HG03108 (cell line): ENCODE data around the gene LANCL3.

Experiments used
- ATAC-seq: cut with Tn5 transposase; IDR thresholded peaks from one replicate; pipeline ENCODE4 v1.9.1; 2021; ENCODE audit warnings: moderate library complexity; ENCODE audit not compliant: unreplicated experiment

The LANCL3 gene

DNA sequence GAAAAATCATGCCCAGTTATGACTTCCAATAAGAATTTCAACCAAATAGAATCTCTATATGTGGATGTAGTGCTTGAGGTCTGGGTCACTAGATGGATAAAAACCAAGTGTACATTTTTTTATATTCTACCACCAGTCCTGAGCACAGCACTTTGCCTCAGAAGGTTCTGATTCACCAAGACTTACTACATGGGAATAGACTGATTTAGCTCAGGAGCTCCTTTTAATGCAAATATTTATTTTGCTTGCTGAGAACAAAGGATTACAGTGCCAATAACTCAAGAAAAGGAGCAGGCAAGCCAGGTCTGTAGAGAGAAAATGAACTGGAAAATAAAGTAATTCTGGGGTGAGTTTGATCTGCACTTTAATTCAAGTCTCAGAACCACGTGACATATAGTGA lies 107.8 kb downstream of the LANCL3 start:
- no peak for ATAC-seq

DNA sequence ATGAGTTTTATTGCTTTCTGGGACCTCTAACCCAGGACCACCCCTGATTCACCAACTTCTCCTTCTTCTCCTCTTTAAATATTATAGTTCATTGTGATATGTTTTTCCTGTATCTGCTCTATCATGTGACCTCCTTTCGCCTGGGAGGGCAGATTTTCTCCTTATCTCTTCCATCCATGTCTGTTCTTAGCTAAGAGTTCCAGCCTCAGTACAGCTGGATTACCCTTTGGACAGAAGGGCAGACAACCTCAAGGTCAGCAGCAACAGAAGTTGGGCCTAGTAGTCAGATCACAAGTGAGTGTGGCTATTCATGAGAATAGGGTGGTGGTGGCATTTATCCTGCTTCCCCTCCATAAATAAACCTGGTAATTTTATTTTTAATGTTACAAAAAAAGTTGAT lies 108.4 kb downstream of the LANCL3 start:
- no peak for ATAC-seq

DNA sequence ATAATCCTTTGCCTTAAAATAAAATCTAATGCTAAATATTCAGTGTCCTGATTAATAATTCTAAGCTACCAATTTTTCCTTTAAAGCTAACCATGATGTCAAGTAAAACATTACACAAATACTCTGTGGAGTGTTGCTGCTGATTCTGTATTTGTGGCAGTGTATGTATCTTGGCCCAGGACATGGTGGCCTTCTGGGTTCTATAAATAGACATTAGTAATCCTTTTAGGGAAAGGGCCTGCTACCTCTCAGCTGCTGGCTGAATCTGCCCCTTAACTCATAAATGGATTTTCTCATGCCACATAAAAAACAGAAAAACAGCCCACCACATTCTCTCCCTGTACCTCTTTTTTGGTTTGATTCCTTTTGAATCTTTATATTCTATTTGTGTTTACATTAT lies 113.0 kb downstream of the LANCL3 start:
- ATAC-seq: no peak

DNA sequence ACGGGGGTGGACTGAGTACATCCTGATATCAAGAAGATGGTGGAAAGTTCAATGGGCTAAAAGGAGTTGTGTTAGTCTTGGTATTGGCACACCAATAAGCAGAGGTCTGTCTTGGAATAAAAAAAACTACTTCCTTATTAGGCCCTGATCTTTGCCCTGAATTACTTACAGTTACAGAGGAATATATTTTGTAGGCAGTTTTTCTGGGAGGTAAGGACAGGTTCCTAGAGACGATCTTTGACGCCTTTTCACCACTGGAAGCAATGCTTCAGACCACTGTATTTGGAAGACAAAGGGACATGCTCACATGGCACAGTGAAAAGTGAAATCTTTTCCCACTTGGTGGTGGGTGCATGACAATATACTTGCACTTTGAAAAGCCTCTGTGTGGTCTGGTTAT lies 113.5 kb downstream of the LANCL3 start:
- no peak for ATAC-seq

DNA sequence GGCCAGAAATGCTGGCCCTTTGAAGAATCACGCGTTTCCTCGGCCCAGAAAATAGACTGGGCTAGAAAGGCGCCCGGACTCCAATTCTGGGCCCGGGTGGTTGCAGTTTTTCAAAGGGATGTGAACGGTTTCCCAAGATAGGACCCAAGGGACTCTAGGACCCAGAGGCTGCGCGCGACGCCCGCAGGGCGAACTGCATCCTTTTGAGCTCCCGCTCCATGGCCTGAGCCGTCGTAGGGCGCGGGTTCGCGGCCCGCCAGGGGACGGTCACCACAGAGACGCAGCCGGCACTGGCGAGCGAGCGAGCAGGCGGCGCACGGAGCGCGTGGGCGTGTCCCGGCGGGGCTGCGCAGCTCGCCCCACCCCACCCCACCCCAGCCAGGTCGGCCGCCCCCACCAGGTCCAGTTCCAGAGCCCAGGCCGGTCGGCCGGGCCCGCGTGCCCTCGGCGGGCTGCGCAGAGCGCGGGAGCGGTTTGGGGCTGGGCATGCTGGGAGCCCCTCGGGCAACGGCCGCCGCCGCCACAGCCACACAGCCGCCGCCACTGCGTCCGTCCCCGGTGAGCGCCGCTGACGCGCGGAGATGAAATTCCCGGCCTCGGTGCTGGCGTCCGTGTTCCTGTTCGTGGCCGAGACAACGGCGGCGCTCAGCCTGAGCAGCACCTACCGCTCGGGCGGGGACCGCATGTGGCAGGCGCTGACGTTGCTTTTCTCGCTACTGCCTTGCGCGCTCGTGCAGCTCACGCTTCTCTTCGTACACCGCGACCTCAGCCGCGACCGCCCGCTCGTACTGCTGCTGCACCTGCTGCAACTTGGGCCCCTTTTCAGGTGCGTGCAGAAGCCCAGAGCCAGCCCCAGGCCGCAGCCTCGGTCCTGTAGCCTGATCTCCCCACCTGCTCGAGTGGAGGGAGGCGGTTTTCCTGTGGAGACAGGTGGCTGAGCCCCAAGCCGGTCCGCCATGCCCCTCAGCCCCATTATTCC lies 114.2 kb downstream of the LANCL3 start, which contains the start of gene XK:
TSS of gene XK (plus strand) at position 411 of the 979 bp plus-strand sequence. CDS start at position 582, 171 bp downstream.
- no peak for ATAC-seq

DNA sequence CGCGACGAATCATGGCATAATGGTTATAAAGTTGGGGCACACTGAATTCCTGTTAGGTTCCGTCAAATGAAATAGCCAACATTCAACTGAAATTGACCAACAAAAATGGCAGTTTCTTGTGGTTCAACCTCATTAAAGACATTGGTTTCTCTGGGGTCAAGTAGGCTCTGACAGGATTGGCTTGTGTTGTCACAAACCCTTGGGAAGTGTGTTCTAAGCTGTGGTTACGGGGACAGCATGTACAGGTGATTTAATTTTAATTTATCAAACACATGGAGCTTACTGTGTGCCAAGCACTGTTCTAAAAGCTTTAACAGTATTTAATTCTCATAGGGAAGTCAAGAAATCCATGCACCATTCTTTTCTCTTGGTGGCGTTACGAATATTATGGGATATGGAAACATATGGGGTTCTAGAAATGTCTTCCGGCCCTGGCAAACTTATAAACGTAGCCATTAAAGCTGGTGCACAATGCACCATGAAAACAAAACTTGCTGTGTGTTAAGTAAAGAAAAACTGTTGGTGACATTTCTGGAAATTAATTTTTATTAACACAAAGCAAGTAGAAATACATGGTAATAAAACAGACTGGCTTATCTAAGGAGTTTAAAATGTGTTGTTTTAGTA lies 115.0 kb downstream of the LANCL3 start:
- no peak for ATAC-seq

DNA sequence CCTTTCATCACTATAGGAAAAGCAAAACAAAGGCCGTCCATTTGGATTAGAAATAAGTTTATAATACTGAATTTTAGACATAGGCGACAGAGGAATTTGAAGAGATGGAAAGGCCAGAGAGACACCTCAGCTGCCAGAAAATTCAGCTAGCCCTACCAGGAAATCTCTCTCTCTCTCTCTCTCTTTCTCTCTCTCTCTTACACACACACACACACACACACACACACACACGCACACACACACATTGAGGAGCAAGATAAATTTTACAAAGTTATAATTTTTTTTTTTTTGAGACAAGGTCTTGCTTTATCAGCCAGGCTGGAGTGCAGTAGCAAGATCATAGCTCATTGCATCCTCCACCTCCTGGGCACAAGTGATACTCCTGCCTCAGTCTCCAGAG lies 115.5 kb downstream of the LANCL3 start:
- ATAC-seq: no peak

DNA sequence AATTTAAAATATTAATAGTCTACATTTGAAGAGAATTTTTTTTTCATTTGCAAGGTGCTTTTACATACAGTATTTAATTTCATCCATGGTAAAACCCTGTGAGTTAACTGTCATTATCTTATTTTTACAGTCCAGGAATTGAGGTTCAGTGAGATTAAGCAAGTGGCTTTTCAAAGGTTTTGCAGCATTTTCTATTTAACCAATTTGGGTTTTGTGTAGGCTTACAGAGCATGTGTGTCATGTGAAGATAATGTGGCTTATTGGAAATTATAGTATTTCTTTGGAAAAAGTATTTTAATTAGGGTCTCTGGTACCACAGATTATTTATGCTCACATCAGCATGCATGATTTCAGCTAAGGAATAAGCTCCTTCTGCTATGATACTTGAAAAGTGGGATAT lies 118.7 kb downstream of the LANCL3 start:
- no peak for ATAC-seq

DNA sequence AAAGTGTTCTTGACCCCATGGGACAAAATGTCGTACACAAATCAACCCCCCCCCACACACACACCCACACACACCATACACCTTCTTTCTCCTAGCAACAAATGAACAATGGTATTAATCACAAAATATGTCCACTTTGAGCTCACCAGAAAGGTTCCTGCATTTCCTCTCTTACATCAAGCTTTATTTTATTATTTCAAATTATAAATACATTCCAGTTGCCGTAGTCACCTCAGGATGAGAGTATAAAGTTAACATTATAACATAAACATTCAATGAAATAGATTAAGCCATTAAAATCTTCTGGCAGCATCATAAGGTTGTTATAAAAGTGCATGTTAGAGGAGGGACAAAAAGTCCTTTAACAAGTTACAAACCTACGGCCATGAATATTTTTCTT lies 121.5 kb downstream of the LANCL3 start:
- ATAC-seq: no peak

DNA sequence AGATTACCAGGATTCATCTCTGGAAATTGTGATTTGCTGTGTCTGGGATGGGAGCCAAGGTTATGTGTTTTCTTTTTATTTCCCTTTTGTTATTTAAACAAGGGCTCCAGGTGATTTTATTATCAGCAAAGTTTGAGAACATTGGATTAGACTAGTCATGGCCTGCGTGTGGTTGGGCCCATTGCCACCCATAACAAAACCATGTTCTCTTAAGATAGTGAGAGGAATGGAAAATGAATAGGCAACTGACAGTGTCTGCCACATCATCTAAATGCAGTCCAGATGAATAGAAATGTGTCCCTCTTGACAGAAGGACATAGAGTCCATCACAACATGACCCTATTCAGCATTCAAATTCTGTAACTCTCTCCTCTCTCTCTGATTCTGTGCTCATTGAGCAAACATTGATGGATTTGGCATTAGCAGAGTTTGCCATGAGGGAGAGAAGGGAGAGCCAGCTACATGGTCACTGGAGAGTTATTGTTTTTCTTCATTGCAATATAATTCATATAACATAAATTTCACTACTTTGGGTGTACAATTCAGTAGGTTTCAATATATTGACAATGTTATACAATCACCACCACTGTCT lies 125.8 kb downstream of the LANCL3 start:
- ATAC-seq: no peak

DNA sequence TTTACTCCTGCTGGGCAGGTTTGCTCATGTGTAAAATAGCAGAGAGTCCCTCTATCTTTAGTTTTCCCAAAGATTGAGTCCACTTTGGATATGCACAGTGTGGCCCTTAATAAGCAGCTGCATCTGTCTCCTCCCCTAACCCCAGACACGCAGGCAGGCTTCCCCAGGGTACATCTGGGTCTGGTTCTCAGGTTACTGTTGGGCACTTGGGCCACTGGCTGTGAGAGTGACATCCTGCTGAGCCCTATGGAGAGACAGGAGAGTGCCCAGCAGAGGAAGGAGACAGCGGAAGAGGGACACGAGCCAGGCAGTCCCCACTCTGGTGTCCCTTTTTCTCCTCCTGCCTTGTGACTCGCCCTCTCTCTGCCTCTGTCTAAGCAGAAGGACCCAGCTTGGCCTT lies 130.1 kb downstream of the LANCL3 start:
- no peak for ATAC-seq

DNA sequence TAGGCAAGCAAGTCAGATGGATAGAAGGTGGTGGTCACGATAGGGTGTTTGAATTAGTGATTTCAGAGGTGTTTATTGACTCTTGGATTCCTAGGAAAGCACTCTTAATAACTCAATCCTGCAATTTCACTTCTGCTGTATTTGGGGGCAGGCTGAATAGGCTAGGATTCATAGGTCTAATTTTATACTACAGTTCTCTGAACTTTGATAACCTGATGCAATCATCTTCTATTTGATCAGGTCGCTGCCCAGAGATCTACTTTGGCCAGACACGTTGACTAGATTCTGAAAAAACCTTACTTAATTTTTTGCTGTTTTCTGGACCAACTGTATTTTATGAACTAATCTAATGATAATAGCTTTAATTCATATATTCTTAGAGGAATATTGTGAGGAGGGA lies 140.5 kb downstream of the LANCL3 start:
- no peak for ATAC-seq

DNA sequence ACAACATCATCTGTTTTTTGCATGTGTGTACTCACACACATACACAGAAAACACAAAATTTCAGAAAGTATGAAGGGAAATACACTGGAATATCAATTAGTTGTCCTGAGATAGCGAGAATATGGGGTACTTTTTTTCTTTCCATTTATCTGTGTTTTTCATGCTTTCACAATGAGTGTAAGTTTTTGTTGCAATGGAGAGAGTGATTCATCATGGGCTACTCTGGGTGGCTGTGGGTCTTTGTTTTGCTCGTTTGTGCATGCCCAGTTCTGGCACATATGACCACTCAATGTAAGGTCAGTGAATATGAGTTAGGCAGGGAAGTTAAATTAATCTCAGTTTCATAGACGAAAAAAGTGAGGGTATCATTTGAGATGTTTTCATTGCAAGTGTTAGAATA lies 141.0 kb downstream of the LANCL3 start:
- ATAC-seq: no peak

DNA sequence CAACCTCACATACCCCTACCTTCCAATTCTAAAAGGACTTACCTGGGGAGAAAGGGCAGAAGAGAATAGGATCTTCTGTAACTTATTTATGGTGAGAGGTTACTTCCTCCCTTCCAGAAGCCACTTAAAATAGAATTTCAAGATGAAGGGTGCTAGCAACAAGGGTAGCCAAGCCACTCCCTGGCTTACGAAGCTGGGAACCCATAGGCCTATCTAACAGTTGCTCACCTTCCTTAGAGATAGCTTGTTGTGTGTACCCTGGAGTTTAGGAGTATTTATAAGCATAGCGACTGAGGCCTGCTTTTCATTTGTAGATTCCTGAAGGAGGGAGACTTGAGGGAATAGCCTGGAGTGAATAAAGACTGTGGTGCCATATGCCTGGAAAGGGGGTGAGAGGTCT lies 143.0 kb downstream of the LANCL3 start:
- ATAC-seq: no peak

DNA sequence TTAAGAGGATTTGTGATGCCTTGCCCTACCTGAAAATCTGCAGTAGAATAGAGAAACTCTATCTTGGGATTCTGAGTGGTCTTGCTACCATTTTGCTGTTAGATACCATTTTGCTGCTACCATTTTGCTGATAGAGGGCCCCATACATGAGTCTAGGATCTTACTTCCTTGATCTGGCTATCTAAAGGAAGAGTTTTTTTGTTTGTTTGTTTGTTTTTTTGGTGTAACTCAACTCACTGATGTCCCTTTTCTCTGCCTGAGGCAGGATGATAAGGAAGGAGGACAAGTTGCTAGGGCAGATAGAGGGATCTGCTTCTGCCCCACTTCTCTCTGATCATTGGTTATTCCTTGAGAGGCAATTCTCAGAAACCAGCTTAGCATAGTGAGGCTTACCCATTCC lies 145.1 kb downstream of the LANCL3 start:
- ATAC-seq: no peak

DNA sequence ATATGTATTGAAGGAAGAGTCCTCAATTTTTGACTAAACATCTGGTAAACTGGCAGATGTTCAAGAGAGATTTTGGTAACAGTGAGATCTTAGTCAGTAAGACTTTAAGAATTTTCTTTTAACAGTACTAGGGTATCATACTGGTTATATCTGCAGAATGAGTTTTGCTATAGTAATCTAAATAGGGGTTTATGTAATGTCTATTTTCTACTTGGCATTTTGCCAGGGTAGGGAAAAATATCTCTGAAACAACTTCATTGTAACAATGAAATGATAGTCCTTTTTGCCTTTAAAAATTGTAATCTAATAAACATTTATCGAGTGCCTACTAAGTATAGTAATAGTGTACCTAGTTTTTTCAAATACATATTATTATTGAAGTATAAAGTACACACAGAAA lies 146.2 kb downstream of the LANCL3 start:
- ATAC-seq: no peak

DNA sequence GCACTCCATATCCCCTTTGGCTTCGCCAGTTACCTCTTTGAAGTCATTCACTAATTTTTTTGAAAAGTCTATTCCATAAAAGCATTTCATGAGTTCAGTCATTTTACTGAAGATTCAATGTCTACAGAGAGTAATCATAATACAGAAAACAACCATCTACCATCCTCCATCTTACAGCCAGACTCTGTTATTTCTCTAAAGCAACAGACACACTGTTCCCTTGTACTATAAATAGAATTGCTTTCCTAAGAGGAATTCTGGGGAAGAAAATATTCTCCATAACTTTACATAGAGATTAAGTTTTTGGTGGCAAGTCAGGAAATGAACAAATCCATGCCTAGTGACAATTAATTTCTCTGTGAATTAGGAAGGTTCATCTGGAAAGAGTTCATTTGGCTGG lies 151.1 kb downstream of the LANCL3 start:
- ATAC-seq: no peak

DNA sequence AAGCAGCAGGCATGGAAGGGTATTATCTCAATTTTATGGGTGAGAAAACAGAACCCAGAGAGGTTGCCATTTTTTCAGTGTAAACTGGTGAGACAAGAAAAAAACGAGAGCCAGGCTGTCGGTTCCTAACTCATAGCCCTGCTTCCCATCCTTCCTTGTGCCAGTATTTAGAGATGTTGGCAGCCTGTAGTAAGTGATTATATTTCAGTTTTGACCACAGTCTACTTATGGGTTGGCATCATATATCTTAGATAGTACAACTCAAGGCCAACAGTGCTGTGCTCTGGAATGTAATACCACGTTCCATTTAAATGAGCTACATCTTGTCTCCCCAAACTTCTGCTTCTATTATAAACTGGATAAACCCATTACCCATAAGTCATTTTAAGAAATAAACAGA lies 154.9 kb downstream of the LANCL3 start:
- no peak for ATAC-seq
